NCI-H2227 (cell line): Measurements from ENCODE around the gene ALDH4A1.

ENCODE experiments used
- DNase-seq: peaks from one replicate; lab custom pipeline; 2025; ENCODE audit not compliant: unreplicated experiment; lab: John Stamatoyannopoulos, UW

The ALDH4A1 gene

GRCh38 chr1:18939398-18940302, 37.3 kb upstream of the ALDH4A1 start:
- no peak for DNase-seq

GRCh38 chr1:18938707-18939070, 36.3 kb upstream of the ALDH4A1 start:
- no peak for DNase-seq

- no peak for DNase-seq
Observed at GRCh38 chr1:18938008-18938706, 35.8 kb upstream of the ALDH4A1 start.

- DNase-seq = no peak
Observed at GRCh38 chr1:18937539-18937938, 35.2 kb upstream of the ALDH4A1 start.

- DNase-seq = no peak
Observed at GRCh38 chr1:18936814-18937481, 34.6 kb upstream of the ALDH4A1 start.

- no peak for DNase-seq
Observed at GRCh38 chr1:18936471-18936813, 34.1 kb upstream of the ALDH4A1 start.

GRCh38 chr1:18934205-18935000, 32.0 kb upstream of the ALDH4A1 start:
- DNase-seq = no peak

GRCh38 chr1:18932879-18933278, 30.5 kb upstream of the ALDH4A1 start:
- no peak for DNase-seq

GRCh38 chr1:18932387-18932786, 30.0 kb upstream of the ALDH4A1 start:
- no peak for DNase-seq

- DNase-seq = no peak
Observed at GRCh38 chr1:18931730-18932129, 29.4 kb upstream of the ALDH4A1 start.

GRCh38 chr1:18929686-18930085, 27.3 kb upstream of the ALDH4A1 start:
- no peak for DNase-seq

GRCh38 chr1:18928985-18929384, 26.6 kb upstream of the ALDH4A1 start:
- DNase-seq = no peak

- no peak for DNase-seq
Observed at GRCh38 chr1:18928406-18928805, 26.1 kb upstream of the ALDH4A1 start.

GRCh38 chr1:18927654-18928272, 25.4 kb upstream of the ALDH4A1 start:
- DNase-seq = no peak

- no peak for DNase-seq
Observed at GRCh38 chr1:18927082-18927653, 24.8 kb upstream of the ALDH4A1 start.

- no peak for DNase-seq
Observed at GRCh38 chr1:18926315-18927081, 24.1 kb upstream of the ALDH4A1 start.

GRCh38 chr1:18925279-18925678, 22.9 kb upstream of the ALDH4A1 start:
- no peak for DNase-seq

GRCh38 chr1:18924221-18924691, 21.9 kb upstream of the ALDH4A1 start:
- no peak for DNase-seq

GRCh38 chr1:18923756-18924211, 21.4 kb upstream of the ALDH4A1 start:
- no peak for DNase-seq
